Measurements from ENCODE around the gene HJURP. TPM values are rescaled to one million over a fixed set of nuclear protein-coding genes. Genes with fewer than 3 reads are reported as not detected.

HJURP gene
- polyA plus RNA-seq, 3 donors from 2014 or later, result 0.47 to 1.2 (median 0.69) TPM

DNA sequence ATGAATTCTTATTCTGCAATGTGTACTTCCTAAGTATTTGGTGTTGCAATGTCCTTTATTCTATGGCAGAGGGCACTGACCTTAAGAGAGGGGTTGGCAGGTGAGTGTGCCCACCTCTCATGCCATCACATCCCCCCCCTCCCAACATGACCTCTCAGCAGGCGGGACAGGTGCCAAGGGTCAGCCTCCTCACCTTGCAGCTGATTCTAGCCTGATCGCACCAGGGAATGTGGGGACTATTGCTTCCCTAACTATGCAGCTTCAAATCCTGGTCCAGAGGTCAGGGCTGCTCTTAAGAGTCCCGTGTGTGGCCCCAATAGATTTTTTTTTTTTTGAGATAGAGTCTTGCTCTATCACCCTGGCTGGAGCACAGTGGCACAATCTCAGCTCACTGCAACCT, 9.5 kb downstream of the HJURP start:
- H3K27me3 Mint-ChIP-seq (ENCODE audit: low read depth in 3 of 3), result peaks cover 0 to 2% (median 1%) of the 10 kb centered on the region in 3 donors
- DNase-seq, result no peak
- H3K36me3 Mint-ChIP-seq, result no peaks in the 10 kb centered on the region
- H3K4me1 Mint-ChIP-seq, result no peaks in the 10 kb centered on the region
- no peak overlapping the region for H3K27ac Mint-ChIP-seq
- H3K9me3 Mint-ChIP-seq, result no peaks in the 10 kb centered on the region
- no peak overlapping the region for H3K4me3 Mint-ChIP-seq

DNA sequence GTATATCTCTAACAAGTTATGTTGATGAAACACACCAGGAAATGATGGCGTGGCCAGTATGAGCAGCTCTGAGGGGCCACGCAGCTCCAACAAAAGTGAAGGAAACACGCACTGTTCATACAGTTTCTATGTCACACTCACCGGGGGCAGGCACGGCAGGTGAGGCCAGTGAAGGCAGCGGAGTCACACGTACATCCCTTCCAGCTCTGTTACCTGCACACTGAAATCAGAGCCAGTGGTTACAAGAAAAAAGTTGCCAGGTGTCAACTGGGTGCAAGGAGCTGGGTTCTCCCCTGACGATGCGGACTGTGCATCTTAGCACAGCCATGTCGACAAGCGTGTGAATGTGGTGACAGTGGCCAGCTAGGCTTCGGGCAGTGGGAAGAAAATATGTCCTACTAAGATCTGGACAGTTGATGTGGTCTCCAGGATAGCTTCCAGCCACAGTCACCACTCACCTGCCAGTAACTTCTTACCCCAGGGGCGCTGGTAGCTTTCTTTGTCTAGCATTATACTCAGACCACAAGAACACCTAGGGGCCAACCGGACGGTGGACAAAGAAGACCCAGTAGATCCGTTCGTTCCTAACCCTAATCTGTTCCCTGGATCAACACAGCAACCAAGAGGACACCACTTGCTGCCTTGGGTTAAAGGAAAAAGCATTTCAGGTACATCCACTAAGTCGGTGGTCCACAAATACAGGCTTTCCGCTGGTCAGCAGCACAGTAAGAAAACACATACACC, 10.1 kb downstream of the HJURP start:
- no peaks in the 10 kb centered on the region for H3K36me3 Mint-ChIP-seq
- DNase-seq, result no peak
- H3K27ac Mint-ChIP-seq, result no peak overlapping the region
- H3K4me1 Mint-ChIP-seq, result no peaks in the 10 kb centered on the region
- peaks cover 0 to 2% (median 1%) of the 10 kb centered on the region in 3 donors for H3K27me3 Mint-ChIP-seq (ENCODE audit: low read depth in 3 of 3)
- no peaks in the 10 kb centered on the region for H3K9me3 Mint-ChIP-seq
- H3K4me3 Mint-ChIP-seq, result no peak overlapping the region

DNA sequence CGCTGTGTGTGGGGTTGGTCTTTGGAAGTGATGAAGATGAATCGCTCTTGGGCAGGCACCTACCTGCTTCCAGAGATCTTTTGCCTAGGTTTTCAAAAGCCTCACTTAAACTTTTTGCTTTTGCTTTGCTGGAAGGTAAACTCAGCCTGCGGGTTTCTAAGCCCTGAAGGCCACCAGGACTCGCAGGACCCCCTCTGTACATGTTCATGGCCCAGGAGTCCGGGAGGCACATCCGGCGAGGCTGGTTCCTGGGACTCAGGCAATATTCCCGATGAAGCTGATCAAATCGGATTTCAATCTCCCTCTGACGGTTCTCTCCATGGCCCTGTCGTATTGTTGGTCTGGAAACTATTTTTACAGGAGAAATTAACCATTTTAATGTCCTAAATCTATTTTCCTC, 13.2 kb downstream of the HJURP start:
- H3K27ac Mint-ChIP-seq, result no peak overlapping the region
- H3K4me3 Mint-ChIP-seq, result no peak overlapping the region
- H3K9me3 Mint-ChIP-seq, result no peaks in the 10 kb centered on the region
- DNase-seq, result no peak
- no peaks in the 10 kb centered on the region for H3K27me3 Mint-ChIP-seq (ENCODE audit: low read depth in 3 of 3)
- H3K36me3 Mint-ChIP-seq, result no peaks in the 10 kb centered on the region
- no peaks in the 10 kb centered on the region for H3K4me1 Mint-ChIP-seq

DNA sequence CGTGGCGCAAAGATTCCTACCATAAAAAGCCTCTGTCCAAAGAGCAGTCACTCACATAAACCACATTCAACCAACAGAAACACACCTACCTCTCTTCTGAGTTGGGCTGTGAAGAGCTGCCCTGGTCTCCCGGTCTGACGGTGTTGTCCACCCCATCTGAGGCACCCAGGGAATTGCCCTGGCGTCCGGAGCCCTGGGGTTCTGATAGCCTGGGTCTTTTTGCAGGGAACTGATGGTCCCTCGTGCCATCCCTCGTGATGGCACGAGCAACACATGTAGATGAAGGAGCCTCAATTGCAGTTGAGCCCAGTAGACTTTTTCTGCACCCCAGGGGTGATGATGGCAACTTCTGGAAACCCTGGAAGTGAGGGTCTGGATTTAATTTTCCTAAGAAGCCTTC, 13.8 kb downstream of the HJURP start:
- no peaks in the 10 kb centered on the region for H3K9me3 Mint-ChIP-seq
- peaks cover 0 to 2% (median 0%) of the 10 kb centered on the region in 3 donors for H3K27me3 Mint-ChIP-seq (ENCODE audit: low read depth in 3 of 3)
- no peak overlapping the region for H3K4me3 Mint-ChIP-seq
- H3K36me3 Mint-ChIP-seq, result no peaks in the 10 kb centered on the region
- H3K27ac Mint-ChIP-seq, result no peak overlapping the region
- DNase-seq, result no peak
- H3K4me1 Mint-ChIP-seq, result no peaks in the 10 kb centered on the region

DNA sequence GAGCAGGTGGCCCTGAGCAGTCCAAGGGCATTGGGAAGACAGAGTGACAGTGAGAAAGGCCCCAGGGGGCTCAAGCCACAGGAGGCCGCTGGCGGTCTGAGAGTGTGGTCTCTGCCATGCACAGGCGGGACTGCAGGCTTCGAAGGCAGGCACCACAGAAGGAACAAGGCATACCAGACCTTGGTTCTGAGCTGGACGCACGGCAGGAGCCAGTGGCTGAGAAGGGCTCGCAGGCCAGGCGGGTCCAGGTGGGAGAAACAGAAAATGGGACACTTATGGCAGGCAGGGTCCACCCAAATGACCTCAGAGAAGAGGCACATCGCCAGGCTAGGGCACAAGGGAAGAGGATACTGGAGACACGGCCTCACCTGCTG, 14.9 kb downstream of the HJURP start:
- no peak overlapping the region for H3K27ac Mint-ChIP-seq

DNA sequence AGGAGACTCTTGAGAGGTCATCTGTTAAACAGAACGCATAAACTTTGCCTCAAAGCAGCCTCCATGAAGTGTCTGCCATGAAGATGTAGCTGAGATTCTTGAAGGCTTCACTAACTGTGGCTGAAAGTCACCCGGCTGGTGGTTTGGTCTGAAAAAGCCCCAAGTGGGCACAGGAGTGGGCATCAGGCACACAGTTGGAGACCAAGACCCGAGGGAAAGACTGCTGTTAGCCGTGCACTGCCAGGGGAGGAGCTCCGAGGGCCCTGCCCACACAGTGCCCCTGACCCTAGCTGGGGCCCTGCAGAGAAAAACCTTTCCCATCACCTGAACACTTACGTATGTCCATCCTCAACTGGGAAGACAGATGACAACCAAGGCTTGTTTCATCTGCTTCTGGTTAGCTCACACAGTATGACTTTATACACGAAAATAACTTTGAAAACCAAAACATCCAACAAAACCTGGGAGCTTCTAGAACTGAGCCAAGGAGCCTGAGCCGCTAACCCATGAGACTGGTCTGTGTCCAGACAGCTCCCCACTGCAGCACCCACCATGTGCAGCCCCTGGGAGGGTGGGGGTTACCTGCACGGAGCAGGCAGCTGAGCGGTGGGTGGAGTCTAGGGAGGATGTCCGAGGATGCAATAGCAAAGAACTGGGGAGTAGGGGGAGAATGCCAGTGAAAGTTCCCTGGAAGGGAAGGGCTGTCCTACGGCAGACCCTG, 15.4 kb downstream of the HJURP start:
- Mint-ChIP-seq H3K4me3 (no peak overlapping the region), H3K27me3 (ENCODE audit: low read depth in 3 of 3) (peaks cover 0 to 2% (median 2%) of the 10 kb centered on the region in 3 donors), H3K9me3 (no peaks in the 10 kb centered on the region), H3K4me1 (no peaks in the 10 kb centered on the region), H3K36me3 (no peaks in the 10 kb centered on the region), H3K27ac (no peak overlapping the region)
- no peak for DNase-seq

More for the DNA sequence above, 14.9 kb downstream of the HJURP start:
- no peaks in the 10 kb centered on the region for H3K4me1 Mint-ChIP-seq
- no peak for DNase-seq
- no peaks in the 10 kb centered on the region for H3K36me3 Mint-ChIP-seq
- H3K4me3 Mint-ChIP-seq, result no peak overlapping the region
- peaks cover 0 to 2% (median 0%) of the 10 kb centered on the region in 3 donors for H3K27me3 Mint-ChIP-seq (ENCODE audit: low read depth in 3 of 3)
- H3K9me3 Mint-ChIP-seq, result no peaks in the 10 kb centered on the region

DNA sequence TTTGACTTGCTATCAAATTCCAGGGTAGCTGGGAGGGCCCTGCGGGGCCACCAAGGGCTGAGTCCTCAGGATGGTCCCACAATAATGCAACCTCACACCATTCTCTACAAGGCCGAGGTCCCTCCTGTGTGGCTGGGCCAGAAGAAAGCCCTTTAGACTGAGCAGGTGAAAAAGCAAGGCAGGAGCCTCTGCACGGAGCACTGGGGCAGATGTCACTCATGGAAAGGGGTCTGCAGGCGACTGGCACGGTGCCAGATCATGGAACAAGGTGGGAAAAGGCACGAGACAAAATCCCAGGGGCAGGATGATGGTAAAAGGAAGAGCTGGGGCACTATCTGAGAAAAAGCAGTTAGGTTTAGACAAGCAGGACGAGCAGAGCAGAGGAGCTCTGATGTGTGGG, 16.1 kb downstream of the HJURP start:
- Mint-ChIP-seq H3K4me3 (no peak overlapping the region), H3K4me1 (no peaks in the 10 kb centered on the region), H3K36me3 (no peaks in the 10 kb centered on the region), H3K27ac (no peak overlapping the region), H3K9me3 (no peaks in the 10 kb centered on the region), H3K27me3 (ENCODE audit: low read depth in 3 of 3) (peaks cover 0 to 2% (median 2%) of the 10 kb centered on the region in 3 donors)
- DNase-seq, result no peak

DNA sequence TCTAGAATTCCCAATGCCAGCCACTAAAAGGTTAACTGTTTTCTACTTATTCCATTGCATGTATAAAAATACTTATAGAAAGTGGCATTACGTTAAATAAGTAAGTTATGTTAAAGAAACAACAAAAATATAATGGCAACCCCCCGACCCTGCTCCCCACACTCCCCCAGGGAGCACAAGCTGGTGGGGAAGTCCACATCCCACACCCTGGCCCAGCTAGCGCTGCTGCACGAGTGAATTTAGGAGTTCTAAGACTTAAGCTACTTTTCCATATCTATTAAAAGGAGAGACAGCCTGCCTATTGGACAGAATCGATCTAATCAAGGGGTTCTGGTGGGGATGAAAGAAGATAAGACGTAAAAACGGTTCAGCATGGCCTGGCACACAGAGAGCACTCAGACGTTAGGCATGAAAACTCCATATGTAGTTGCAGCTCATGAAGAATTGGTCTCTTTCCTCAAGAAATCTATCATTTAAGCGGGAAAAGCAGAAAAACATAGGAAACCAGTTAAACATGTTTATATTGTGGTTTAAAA, 16.6 kb downstream of the HJURP start:
- Mint-ChIP-seq H3K4me3 (no peak overlapping the region), H3K27me3 (ENCODE audit: low read depth in 3 of 3) (peaks cover 0 to 2% (median 2%) of the 10 kb centered on the region in 3 donors), H3K9me3 (no peaks in the 10 kb centered on the region), H3K27ac (no peak overlapping the region), H3K36me3 (no peaks in the 10 kb centered on the region), H3K4me1 (no peaks in the 10 kb centered on the region)
- no peak for DNase-seq

DNA sequence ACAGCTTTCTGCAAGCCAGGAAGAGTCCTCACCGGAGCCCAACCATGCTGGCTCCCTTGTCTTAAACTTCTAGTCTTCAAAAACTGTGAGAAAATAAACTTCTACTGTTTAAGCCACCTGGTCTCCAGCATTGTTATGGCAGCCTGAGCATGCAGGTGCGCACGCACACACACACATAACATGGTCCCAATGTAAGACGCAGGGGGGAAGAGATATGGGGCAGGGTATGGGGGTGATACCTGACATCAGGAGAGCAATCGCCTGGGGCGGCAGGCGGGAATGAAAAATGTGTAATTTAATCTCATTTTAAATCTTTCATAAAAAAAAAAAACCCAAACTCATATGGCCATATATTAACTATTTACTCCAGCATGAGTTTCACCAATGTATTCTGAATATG, 18.0 kb downstream of the HJURP start:
- no peaks in the 10 kb centered on the region for H3K36me3 Mint-ChIP-seq
- no peak overlapping the region for H3K4me3 Mint-ChIP-seq
- H3K9me3 Mint-ChIP-seq, result no peaks in the 10 kb centered on the region
- H3K27me3 Mint-ChIP-seq (ENCODE audit: low read depth in 3 of 3), result peaks cover 0 to 2% (median 2%) of the 10 kb centered on the region in 3 donors
- DNase-seq, result no peak
- no peaks in the 10 kb centered on the region for H3K4me1 Mint-ChIP-seq
- H3K27ac Mint-ChIP-seq, result peak overlapping the region in 1 of 6 donors; percentile 11

DNA sequence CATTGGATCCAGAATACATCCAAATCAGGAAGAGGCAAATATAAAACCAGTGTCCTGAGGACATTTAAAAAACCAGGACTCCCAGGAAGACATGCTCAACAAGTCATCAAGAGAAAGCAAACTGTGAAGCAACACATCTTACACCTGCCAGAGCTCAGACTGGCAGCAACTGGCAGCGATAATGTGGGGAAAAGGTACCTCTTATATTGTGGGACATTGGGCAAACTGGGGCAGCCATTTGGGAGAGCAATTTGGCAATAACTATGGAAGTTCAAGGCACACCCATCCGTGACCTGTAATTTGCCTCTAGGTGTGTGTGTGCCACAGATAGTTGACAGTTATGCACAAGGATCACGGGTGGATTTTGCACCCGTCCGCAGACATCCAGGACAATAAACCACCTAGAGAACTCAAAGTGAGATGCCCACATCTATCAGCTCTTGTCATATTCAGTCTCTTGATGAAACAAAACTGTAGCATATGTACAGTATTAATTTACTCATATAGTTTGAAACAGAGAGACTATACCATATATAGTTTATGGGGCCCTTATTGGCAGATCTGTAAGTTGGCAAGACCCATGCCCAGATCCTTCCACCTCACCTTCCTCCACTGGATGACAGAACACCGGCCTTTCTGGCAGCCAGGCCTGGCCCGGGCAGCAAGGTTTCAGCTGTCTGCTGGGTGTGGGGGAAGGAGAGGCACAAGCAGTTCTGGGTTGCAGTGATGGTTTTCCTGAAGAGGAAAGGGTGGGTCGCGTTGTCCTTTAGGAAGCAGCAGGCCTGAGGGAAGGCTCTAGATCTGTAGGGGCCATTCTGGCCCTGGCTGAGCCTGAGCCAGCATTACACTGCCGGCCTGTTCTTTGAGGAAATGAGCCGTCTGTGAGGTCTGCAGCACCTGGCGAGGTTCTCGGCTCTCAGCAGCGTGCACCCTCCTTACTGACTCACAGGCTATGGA, 18.8 kb downstream of the HJURP start:
- no peak for DNase-seq
- Mint-ChIP-seq H3K36me3 (no peaks in the 10 kb centered on the region), H3K4me3 (no peak overlapping the region), H3K27ac (peak overlapping the region in 2 of 6 donors; percentile 11 to 38), H3K27me3 (ENCODE audit: low read depth in 3 of 3) (peaks cover 0 to 2% (median 2%) of the 10 kb centered on the region in 3 donors), H3K9me3 (no peaks in the 10 kb centered on the region), H3K4me1 (no peaks in the 10 kb centered on the region)

DNA sequence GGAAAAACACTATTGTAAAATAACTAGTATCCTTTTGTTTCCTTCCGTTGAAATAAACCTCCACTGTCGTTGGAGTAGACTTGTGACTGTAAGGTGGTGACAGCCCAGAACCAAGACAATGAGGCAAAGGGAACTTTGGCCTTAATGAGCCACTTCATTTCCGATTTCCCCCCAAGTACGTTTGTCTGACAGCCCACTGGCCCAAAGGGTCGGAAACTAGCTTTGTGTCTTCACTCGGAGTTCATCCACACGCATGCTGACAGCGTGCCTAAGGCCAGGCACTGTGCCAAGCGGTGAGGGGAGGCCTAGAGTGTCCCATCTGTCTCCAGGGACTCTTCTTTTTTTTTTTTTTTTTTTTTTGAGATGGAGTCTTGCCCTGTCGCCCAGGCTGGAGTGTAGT, 21.0 kb downstream of the HJURP start:
- Mint-ChIP-seq H3K36me3 (no peaks in the 10 kb centered on the region), H3K9me3 (no peaks in the 10 kb centered on the region), H3K27me3 (ENCODE audit: low read depth in 3 of 3) (peaks cover 0 to 2% (median 2%) of the 10 kb centered on the region in 3 donors), H3K4me3 (no peak overlapping the region), H3K4me1 (no peaks in the 10 kb centered on the region), H3K27ac (no peak overlapping the region)
- DNase-seq, result no peak

DNA sequence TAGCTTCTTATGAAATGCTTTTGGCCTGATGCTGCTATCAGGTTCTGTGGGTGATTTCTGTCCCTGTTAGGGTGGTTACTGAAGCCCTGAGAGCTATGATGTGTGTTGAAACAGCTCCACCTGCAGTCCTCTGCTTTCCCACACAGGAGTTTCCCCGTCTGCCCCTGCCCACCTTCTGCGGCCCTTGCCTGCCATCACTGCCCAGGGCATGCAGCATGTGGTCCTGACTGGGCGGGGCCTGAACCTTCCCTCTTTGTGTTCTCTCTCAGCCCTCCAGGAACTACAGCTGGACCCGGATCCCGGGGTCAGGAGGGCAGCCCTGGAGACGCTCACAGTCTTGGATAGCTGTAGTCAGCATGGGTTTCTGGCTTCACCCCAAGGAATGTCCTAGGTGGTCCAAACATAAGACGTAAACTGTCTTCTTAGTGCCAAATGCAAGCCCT, 21.4 kb downstream of the HJURP start:
- Mint-ChIP-seq H3K9me3 (no peaks in the 10 kb centered on the region), H3K27me3 (ENCODE audit: low read depth in 3 of 3) (peaks cover 0 to 3% (median 2%) of the 10 kb centered on the region in 3 donors), H3K4me3 (no peak overlapping the region)

DNA sequence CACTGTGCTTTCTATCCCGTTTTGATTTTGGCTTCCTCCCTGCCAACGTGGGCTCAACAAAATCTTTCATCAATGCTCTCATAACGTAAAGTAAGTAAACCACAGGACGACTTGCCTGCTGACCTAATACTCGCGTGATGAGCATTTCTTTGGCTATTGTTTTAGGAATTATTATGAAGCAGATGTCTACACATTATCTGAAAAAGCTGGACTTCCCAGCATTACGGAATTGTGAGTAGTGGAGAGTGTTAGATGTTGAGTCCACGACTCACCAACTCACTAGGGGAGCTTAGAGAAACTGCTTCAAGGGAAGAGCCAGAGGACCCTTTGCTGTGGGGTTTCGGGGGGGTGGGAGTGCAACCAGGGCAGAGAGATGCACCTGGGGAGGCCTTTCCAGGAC, 21.9 kb downstream of the HJURP start:
- H3K36me3 Mint-ChIP-seq, result no peaks in the 10 kb centered on the region
- H3K4me1 Mint-ChIP-seq, result no peaks in the 10 kb centered on the region
- H3K27ac Mint-ChIP-seq, result no peak overlapping the region
- no peak overlapping the region for H3K4me3 Mint-ChIP-seq
- no peak for DNase-seq
- H3K27me3 Mint-ChIP-seq (ENCODE audit: low read depth in 3 of 3), result peaks cover 0 to 5% (median 2%) of the 10 kb centered on the region in 3 donors
- no peaks in the 10 kb centered on the region for H3K9me3 Mint-ChIP-seq

More for the DNA sequence above, 21.4 kb downstream of the HJURP start:
- Mint-ChIP-seq H3K27ac (no peak overlapping the region), H3K4me1 (no peaks in the 10 kb centered on the region), H3K36me3 (no peaks in the 10 kb centered on the region)
- DNase-seq, result no peak

Data from immature natural killer cell (primary cell).